ENCODE results near the gene DNMT3B. TPM values are rescaled to one million over a fixed set of nuclear protein-coding genes. Genes with fewer than 3 reads are reported as not detected.

The DNMT3B gene
- total RNA-seq, 4 donors from 2014 or later = 2.2 to 2.7 (median 2.3) TPM

DNA sequence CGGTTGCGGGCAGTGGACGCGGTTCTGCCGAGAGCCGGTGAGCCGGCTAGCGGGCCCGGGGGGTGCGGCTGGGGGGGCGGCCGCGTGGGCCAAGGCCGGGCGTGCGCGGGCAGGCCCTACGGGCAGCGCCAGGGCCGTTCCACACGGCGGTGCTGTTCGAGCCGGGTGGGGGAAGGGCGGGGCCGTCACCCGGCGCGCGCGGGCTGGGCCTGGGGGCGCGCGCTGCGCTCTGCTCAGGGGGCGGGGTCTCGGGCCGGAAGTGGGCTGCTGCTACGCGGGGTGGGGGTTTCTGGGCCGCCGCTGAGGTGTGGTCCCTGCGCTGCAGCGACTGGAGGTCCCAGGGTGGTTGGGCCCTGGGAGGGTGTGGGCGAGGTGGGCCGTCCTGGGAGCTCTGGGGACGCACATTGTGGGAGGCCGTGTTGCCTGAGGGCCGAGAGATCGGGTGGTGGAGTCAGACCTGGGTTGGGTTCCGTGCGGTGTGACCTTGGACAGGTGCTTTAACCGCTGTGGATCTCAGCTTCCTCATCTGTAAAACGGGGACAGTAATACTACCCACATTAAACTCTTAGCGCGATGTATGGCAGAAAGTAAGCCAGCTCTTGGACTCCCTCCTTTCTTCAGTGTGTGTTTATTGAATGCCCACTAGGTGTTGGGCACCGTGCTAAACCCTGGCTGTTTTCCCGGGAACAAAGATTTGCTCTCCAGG lies 58.0 kb downstream of the DNMT3B start:
- DNase-seq = peak; percentile 75 to 76
- peak in 1 of 2 donors; percentile 69 for TF ChIP-seq POLR2A (IDR thresholded peaks at IDR 0.05)
- TF ChIP-seq, protein P1, sequence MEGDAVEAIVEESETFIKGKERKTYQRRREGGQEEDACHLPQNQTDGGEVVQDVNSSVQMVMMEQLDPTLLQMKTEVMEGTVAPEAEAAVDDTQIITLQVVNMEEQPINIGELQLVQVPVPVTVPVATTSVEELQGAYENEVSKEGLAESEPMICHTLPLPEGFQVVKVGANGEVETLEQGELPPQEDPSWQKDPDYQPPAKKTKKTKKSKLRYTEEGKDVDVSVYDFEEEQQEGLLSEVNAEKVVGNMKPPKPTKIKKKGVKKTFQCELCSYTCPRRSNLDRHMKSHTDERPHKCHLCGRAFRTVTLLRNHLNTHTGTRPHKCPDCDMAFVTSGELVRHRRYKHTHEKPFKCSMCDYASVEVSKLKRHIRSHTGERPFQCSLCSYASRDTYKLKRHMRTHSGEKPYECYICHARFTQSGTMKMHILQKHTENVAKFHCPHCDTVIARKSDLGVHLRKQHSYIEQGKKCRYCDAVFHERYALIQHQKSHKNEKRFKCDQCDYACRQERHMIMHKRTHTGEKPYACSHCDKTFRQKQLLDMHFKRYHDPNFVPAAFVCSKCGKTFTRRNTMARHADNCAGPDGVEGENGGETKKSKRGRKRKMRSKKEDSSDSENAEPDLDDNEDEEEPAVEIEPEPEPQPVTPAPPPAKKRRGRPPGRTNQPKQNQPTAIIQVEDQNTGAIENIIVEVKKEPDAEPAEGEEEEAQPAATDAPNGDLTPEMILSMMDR (IDR thresholded peaks at IDR 0.05) = peak in 1 of 6 experiments; percentile 9
- H3K27ac ChIP-seq = peak overlapping the region; percentile 78 to 93 (median 90)
- 0 to 3% methylated on average over 5 to 6 of the region's 58 CpGs for WGBS, 2 donors
- no peaks in the 10 kb centered on the region for H3K9me3 ChIP-seq
- H3K4me3 ChIP-seq (replicated peaks in 1 of 3) = peak overlapping the region in 2 of 3 donors; percentile 68
- H3K27me3 ChIP-seq = no peaks in the 10 kb centered on the region
- H3K4me1 ChIP-seq = peaks cover 44 to 47% of the 10 kb centered on the region in 2 donors
- no peaks in the 10 kb centered on the region for H3K36me3 ChIP-seq
- intact Hi-C loops (cut with DNase I) = no loop called here

DNA sequence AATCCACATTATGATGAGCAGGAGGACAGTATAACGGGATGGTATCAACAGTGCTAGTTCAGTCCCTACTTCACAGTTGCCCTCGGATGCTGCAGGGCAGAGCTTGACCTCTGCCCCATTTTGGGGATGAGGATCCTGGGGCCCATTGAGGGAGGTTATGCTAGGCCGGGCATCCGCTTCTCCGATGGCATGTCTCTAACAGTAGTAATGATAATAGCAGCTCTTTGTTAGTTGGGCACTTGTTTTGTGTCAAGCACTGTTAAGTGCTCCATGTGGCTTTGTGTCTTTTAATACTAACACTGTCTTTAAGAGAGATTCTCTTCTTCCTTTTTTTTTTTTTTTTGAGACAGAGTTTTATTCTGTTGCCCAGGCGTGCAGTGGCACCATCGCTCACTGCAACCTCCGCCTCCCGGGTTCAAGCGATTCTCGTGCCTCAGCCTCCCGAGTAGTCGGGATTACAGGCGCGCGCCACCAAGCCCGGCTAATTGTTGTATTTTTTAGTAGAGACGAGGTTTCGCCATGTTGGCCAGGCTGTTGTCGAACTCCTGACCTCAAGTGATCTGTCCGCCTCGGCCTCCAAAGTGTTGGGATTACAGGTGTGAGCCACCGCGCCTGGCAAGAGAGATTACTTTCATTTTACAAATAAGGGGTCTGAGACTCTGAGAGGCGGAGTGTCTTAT lies 58.7 kb downstream of the DNMT3B start:
- Histone ChIP-seq H3K4me1 (peaks cover 50 to 54% of the 10 kb centered on the region in 2 donors), H3K4me3 (replicated peaks in 1 of 3) (peak overlapping the region in 2 of 3 donors; percentile 68), H3K9me3 (no peaks in the 10 kb centered on the region), H3K27me3 (no peaks in the 10 kb centered on the region), H3K36me3 (no peaks in the 10 kb centered on the region), H3K27ac (peak overlapping the region; percentile 78 to 93 (median 90))
- intact Hi-C loops (cut with DNase I) = no loop called here
- TF ChIP-seq POLR2A (IDR thresholded peaks at IDR 0.05) = no peak
- 78 to 80% methylated on average over 24 to 25 of the region's 25 CpGs for WGBS, 2 donors
- DNase-seq = peak in 1 of 2 donors; percentile 33

DNA sequence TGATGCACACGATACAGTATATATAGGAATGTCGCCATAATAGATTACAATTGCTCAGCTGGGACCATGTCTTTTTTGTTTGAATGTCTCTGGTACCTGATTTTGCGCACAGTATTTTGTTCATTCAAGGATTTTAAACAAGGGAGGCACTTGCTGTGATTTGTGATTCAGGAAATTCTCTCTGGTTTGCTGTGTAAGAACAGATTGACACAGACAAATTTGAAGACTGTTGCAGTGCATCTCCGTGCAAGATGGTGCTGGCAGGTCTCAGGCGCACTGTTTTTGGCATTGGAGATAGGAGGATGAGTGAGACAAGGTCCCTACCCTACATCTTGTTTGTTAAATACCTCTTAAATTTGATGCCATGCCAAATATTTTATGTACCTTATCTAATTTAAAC lies 60.0 kb downstream of the DNMT3B start:
- no peaks in the 10 kb centered on the region for H3K9me3 ChIP-seq
- intact Hi-C loops (cut with DNase I) = no loop called here
- H3K4me3 ChIP-seq (replicated peaks in 1 of 3) = no peak overlapping the region
- peaks cover 6 to 7% of the 10 kb centered on the region in 2 donors for H3K36me3 ChIP-seq
- H3K27ac ChIP-seq = peak overlapping the region; percentile 39 to 93 (median 78)
- TF ChIP-seq, protein P1 (IDR thresholded peaks at IDR 0.05) = no peak
- peaks cover 52 to 57% of the 10 kb centered on the region in 2 donors for H3K4me1 ChIP-seq
- no peak for DNase-seq
- no peaks in the 10 kb centered on the region for H3K27me3 ChIP-seq
- WGBS, 2 donors = 82 to 83% methylated on average over 5 of the region's 5 CpGs

DNA sequence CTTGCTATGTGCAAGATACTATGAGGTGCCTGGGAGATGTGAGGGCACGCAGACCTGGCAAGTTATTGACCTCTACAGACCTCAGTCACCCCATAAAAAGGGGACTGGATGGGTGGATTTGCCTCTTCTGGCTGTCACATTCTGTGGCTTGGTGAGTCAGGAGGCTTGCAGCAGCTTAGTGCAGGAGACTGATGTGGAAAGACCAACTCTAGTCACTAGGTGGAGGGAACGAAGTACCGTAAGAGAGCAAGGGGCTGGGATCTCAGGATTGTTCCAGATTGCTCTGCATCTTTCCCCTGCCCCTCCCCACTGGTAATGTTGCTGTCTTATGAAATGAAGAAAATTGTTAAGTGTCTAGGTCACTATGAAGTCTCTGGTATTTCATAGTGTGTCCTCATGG lies 60.9 kb downstream of the DNMT3B start:
- peaks cover 56 to 62% of the 10 kb centered on the region in 2 donors for H3K4me1 ChIP-seq
- TF ChIP-seq, protein P1 (IDR thresholded peaks at IDR 0.05) = peak in 1 of 6 experiments; percentile 5
- TF ChIP-seq POLR2A (IDR thresholded peaks at IDR 0.05) = no peak
- intact Hi-C loops (cut with DNase I) = no loop called here
- H3K9me3 ChIP-seq = no peaks in the 10 kb centered on the region
- no peak overlapping the region for H3K4me3 ChIP-seq (replicated peaks in 1 of 3)
- peaks cover 6 to 13% of the 10 kb centered on the region in 2 donors for H3K36me3 ChIP-seq
- peak overlapping the region; percentile 39 to 93 (median 78) for H3K27ac ChIP-seq
- DNase-seq = peak in 1 of 2 donors; percentile 35
- no peaks in the 10 kb centered on the region for H3K27me3 ChIP-seq
- 39 to 57% methylated on average over 3 of the region's 3 CpGs for WGBS, 2 donors

DNA sequence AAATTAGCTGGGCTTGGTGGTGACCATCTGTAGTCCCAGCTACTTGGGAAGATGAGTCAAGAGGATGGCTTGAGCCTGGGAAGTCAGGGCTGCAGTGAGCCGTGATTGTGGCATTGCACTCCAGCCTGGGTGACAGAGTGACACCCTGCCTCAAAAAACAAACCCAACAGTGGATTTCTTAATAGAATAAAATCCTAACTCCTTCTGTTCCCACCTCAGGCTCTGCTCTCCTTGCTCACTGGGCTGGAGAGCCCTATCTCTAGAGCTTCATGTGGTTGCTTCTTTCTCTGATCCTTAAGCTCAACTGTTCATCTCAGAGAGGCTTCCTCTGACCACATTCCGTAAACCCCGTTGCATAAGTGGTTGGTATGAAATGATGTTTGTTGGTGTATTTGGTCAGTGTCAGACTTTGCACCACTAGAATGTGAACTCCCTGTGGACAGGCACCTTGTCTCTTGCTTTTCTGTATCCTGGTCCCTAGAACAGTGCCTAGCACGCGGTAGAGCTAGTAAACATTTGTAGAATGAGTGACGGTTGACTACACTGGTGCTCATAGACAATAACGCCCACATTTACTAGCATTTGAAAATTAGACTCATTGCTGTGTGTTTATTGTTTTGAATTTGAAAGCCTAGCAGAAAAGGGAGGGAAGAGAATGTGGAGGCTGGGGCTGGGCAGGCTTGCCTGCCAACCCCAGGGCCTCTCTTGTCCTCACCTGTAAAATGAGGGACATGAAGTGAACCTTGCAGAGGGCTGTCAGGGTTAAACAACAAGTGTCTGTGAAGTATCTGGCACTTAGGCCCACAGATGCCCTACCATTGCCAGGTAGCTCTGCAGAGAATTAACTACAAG lies 61.8 kb downstream of the DNMT3B start:
- 76 to 83% methylated on average over 7 of the region's 7 CpGs for WGBS, 2 donors
- peaks cover 6 to 13% of the 10 kb centered on the region in 2 donors for H3K36me3 ChIP-seq
- H3K27me3 ChIP-seq = no peaks in the 10 kb centered on the region
- DNase-seq = peak in 1 of 2 donors; percentile 41
- H3K27ac ChIP-seq = peak overlapping the region; percentile 22 to 93 (median 78)
- H3K4me3 ChIP-seq (replicated peaks in 1 of 3) = no peak overlapping the region
- peaks cover 64 to 71% of the 10 kb centered on the region in 2 donors for H3K4me1 ChIP-seq
- no peak for TF ChIP-seq POLR2A (IDR thresholded peaks at IDR 0.05)
- intact Hi-C loops (cut with DNase I) = no loop called here
- H3K9me3 ChIP-seq = no peaks in the 10 kb centered on the region

Measured in thyroid gland (tissue), 4 donors.